GM19240 (cell line): ENCODE data around the gene JKAMP.

Experiments
- DNase-seq: peaks from one replicate; pipeline ENCODE4 v3.0.0; 2011; ENCODE audit warnings: low spot score; ENCODE audit not compliant: insufficient read length

JKAMP gene

GRCh38 chr14:59537476-59537875, 53.2 kb downstream of the JKAMP start:
- DNase-seq = no peak

GRCh38 chr14:59538936-59539335, 54.6 kb downstream of the JKAMP start:
- DNase-seq = no peak

- no peak for DNase-seq
Measured at GRCh38 chr14:59540852-59541251, 56.5 kb downstream of the JKAMP start.

- no peak for DNase-seq
Measured at GRCh38 chr14:59541731-59542130, 57.4 kb downstream of the JKAMP start.

GRCh38 chr14:59543873-59544272, 59.6 kb downstream of the JKAMP start:
- DNase-seq = no peak

GRCh38 chr14:59547310-59547709, 63.0 kb downstream of the JKAMP start:
- DNase-seq = no peak
